GM12865 (cell line): ENCODE results near the gene CDHR4.

ENCODE experiments used
- DNase-seq: peaks from one replicate; pipeline ENCODE4 v3.0.0; 2010; ENCODE audit warnings: low read depth
- H3K4me3 ChIP-seq: 2 replicates; pipeline ENCODE4 v1.5.1; 2011; ENCODE audit warnings: mild to moderate bottlenecking, low read depth, low read length, control low read depth
- TF ChIP-seq, protein P1 (sequence below): IDR thresholded peaks from 2 replicates; pipeline ENCODE4 v1.5.1; 2011; ENCODE audit warnings: low read length, control low read depth, low read depth, inconsistent platforms; ENCODE audit not compliant: insufficient read depth; ENCODE audit errors: missing control alignments

CDHR4 gene

DNA sequence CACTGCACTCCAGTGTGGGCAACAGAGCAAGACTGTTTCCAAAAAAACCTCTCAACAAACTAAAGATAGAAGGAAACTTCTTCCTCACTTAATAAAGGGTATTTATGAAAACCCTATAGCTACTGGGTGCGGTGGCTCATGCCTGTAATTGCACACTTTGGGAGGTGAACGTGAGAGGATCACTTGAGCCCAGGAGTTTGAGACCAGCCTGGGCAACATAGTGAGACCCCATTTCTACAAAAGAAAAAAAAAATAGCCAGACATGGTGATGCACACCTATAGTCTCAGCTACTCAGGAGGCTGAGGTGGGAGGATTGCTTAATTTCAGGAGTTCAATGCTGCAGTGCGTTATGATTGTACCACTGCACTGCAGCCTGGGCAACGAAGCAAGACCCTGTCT is 35.7 kb downstream of the CDHR4 start:
- DNase-seq, result no peak
- no peak overlapping the region for H3K4me3 ChIP-seq
- TF ChIP-seq, protein P1, sequence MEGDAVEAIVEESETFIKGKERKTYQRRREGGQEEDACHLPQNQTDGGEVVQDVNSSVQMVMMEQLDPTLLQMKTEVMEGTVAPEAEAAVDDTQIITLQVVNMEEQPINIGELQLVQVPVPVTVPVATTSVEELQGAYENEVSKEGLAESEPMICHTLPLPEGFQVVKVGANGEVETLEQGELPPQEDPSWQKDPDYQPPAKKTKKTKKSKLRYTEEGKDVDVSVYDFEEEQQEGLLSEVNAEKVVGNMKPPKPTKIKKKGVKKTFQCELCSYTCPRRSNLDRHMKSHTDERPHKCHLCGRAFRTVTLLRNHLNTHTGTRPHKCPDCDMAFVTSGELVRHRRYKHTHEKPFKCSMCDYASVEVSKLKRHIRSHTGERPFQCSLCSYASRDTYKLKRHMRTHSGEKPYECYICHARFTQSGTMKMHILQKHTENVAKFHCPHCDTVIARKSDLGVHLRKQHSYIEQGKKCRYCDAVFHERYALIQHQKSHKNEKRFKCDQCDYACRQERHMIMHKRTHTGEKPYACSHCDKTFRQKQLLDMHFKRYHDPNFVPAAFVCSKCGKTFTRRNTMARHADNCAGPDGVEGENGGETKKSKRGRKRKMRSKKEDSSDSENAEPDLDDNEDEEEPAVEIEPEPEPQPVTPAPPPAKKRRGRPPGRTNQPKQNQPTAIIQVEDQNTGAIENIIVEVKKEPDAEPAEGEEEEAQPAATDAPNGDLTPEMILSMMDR, result no peak

DNA sequence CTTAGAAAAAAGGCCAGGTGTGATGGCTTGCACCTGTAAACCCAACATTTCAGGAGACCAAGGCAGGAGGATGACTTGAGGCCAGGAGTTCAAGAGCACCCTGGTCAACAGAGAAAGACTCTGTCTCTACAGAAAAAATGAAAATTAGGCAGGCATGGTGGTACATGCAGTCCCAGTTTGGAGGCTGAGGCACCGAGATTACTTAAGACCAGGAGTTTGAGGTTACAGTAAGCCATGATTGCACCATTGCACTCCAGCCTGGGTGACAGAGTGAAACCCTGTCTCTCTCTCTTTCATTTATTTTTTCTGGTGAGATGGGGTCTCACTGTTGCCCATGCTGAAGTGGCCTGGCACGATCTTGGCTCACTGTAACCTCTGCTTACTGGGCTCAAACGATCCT is 38.0 kb downstream of the CDHR4 start:
- H3K4me3 ChIP-seq, result no peak overlapping the region
- TF ChIP-seq, protein P1, result no peak
- no peak for DNase-seq

DNA sequence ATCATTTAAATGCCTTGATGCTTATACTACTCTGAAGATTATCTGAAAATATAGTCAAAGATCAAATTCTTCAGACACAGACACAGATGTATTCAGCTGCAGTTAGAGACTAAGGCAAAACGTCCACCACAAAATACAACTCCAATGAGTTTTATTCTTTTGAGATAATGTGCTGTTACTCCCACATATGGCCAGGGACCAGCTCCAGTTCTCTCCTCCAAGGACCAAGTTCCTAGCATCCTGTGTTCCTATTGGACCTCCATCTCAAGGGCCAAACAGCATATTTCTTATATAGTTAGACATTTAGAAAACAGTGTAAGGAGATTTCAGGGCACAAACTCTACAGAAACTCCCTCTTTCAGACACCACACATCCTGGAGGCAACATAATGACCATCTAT is 40.4 kb downstream of the CDHR4 start:
- H3K4me3 ChIP-seq, result no peak overlapping the region
- TF ChIP-seq, protein P1, result no peak
- DNase-seq, result no peak

DNA sequence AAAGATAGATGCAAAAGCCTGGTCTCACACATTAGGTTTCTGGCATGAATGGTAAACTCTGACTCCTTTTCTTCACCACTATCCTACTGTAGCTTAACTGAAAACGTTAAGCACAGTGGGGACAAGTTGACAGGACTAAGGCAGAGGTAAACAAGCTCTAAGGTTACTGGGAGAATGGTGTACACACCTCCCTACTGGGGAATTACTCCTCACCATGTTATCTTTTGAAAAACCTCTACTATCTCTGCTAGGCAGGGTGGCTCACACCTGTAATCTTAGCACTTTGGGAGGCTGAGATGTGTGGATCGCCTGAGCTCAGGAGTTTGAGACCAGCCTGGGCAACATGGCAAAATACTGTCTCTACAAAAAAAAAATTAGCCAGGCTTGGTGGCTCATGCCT is 42.5 kb downstream of the CDHR4 start:
- TF ChIP-seq, protein P1, result no peak
- no peak overlapping the region for H3K4me3 ChIP-seq
- DNase-seq, result no peak

DNA sequence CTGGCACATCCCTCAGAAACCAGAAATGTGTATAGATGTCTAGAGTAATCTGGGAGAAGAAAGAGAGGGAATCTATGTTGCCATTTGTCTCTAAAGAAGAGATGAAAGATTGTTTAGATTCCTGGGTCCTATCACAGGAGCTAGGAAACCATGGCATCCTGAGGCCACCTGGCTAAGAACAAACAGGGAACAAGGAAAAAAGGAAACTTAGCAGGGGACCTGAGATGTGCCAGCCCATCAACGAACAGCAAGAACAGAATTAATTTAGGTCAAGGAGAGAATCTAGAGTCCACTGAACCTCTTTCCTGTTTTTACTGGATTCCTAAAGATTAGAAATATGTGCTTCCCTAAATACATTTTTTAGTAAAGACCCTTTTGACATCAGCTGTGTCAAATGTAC is 43.6 kb downstream of the CDHR4 start:
- DNase-seq, result no peak
- TF ChIP-seq, protein P1, result no peak
- H3K4me3 ChIP-seq, result no peak overlapping the region

DNA sequence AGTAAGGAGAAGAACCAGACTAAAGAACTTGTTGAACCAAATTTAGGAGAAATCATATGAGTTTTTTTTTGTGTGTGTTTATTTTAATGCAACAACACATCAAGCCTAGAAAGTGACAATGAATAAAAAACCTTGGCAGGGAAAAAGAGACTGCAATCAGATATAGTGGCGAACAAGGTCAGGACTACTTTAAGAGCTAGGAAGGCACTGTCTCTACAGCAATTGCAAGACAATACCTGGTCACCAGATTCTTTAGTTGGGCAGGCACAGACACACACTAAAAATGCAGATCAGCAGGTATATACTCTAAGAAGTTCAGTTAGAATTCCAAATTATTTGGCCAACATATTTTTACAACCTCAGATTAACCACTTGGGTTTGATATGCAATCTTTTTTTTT is 45.1 kb downstream of the CDHR4 start:
- H3K4me3 ChIP-seq, result no peak overlapping the region
- TF ChIP-seq, protein P1, result no peak
- DNase-seq, result no peak

DNA sequence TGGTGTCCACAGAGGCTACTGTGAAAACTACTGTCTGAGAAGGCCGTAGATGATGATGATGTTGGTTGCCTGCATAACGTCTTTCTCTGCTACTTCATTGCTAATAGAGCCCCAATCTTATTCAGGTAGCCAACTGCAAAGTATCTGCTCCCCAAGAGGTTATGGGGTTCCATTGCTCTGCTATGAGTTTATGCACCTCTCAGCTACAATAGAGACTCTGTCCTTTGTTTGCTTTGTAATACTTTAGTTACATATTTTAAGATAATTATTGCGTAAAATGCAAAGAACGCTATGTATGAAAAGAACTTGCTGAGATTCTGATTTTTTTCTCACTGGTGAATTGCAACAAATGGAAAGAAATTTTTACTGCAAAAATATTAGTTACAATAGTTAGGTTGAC is 48.2 kb downstream of the CDHR4 start:
- DNase-seq, result no peak
- TF ChIP-seq, protein P1, result no peak
- no peak overlapping the region for H3K4me3 ChIP-seq
